HT-29 (cell line): ENCODE results near the gene FOS. TPM values are rescaled to one million over a fixed set of nuclear protein-coding genes. Genes with fewer than 3 reads are reported as not detected.

ENCODE experiments used
- DNase-seq: peaks from one replicate; pipeline ENCODE4 v3.0.0-alpha.2; 2015; ENCODE audit warnings: low spot score
- total RNA-seq: library from RNA; depleted of rRNA; stranded (reverse); fragments of >200 nt; shearing (Covaris generic); gene quantifications from 2 replicates; pipeline ENCODE4 v1.2.3, GENCODE V29; 2014

The FOS gene
- total RNA-seq, 1 experiment from 2014 or later, result 667 TPM

GRCh38 chr14:75249958-75250336, 28.7 kb upstream of the FOS start:
- DNase-seq, result no peak

GRCh38 chr14:75250800-75251199, 27.8 kb upstream of the FOS start:
- no peak for DNase-seq

GRCh38 chr14:75252254-75252837, 26.3 kb upstream of the FOS start:
- peak; percentile 54 for DNase-seq

- peak; percentile 72 for DNase-seq
Observed at GRCh38 chr14:75254381-75254822, 24.2 kb upstream of the FOS start.

GRCh38 chr14:75254901-75255584, 23.6 kb upstream of the FOS start:
- peak; percentile 65 for DNase-seq

- no peak for DNase-seq
Observed at GRCh38 chr14:75258079-75258802, 20.4 kb upstream of the FOS start.

- DNase-seq, result peak; percentile 97
Observed at GRCh38 chr14:75258803-75259509, 19.7 kb upstream of the FOS start.

- no peak for DNase-seq
Observed at GRCh38 chr14:75259510-75259855, 19.1 kb upstream of the FOS start.

GRCh38 chr14:75260025-75260763, 18.4 kb upstream of the FOS start:
- peak; percentile 23 for DNase-seq

GRCh38 chr14:75261820-75262219, 16.8 kb upstream of the FOS start:
- DNase-seq, result no peak

- no peak for DNase-seq
Observed at GRCh38 chr14:75262641-75263040, 16.0 kb upstream of the FOS start.

- DNase-seq, result no peak
Observed at GRCh38 chr14:75264036-75264435, 14.6 kb upstream of the FOS start.

GRCh38 chr14:75267141-75267721, 11.4 kb upstream of the FOS start:
- DNase-seq, result no peak

GRCh38 chr14:75268633-75269550, 9.7 kb upstream of the FOS start:
- DNase-seq, result no peak

- DNase-seq, result no peak
Observed at GRCh38 chr14:75271514-75271913, 7.1 kb upstream of the FOS start.

GRCh38 chr14:75273272-75274049, 5.2 kb upstream of the FOS start:
- DNase-seq, result no peak

GRCh38 chr14:75274050-75274898, 4.4 kb upstream of the FOS start:
- DNase-seq, result no peak

GRCh38 chr14:75274899-75275569, 3.6 kb upstream of the FOS start:
- DNase-seq, result no peak
